Transverse colon (tissue), 4 donors: ENCODE data around the gene ACBD6. TPM values are rescaled to one million over a fixed set of nuclear protein-coding genes. Genes with fewer than 3 reads are reported as not detected.
A peak's percentile ranks its signal among the peaks of the same experiment; 100 is the strongest.
"Not testable (repeated sequence)": the region's sequence is repeated elsewhere in the genome, so short reads cannot be mapped to it uniquely, and the experiment has no call there.

Source experiments
- DNase-seq: peaks from one replicate; pipeline ENCODE4 v3.0.0-alpha.2; 2019
- H3K27ac ChIP-seq, 4 donors: fragments of 200-600 bp; sonication (generic); 2 replicates each; pipeline ENCODE4 v1.5.1; 2016 to 2018; ENCODE audit warnings: inconsistent platforms in 4 of 4
- H3K27me3 ChIP-seq: fragments of 200-600 bp; sonication (generic); 2 replicates; pipeline ENCODE4 v1.5.1; 2017; ENCODE audit warnings: inconsistent platforms
- H3K36me3 ChIP-seq, 4 donors: fragments of 200-600 bp; sonication (generic); 2 replicates each; pipeline ENCODE4 v1.5.1; 2017 to 2019; ENCODE audit warnings: inconsistent platforms in 4 of 4
- H3K4me1 ChIP-seq, 4 donors: fragments of 200-600 bp; sonication (generic); 2 replicates each; pipeline ENCODE4 v1.5.1; 2017 to 2020; ENCODE audit warnings: inconsistent platforms in 4 of 4
- H3K4me3 ChIP-seq, 4 donors: fragments of 200-600 bp; sonication (generic); 1 replicate in 1 of 4; 2 replicates in 3 of 4; pipeline versions ENCODE4 v1.5.1 to v1.6.1; 2017 to 2019; ENCODE audit warnings: inconsistent platforms in 4 of 4
- H3K9me3 ChIP-seq, 2 donors: fragments of 200-600 bp; sonication (generic); 2 replicates each; pipeline ENCODE4 v1.5.1; 2017 to 2019; ENCODE audit warnings: inconsistent platforms in 2 of 2
- CTCF ChIP-seq, 5 experiments: fragments of 200-600 bp in 3 of 5; fragments of 450-650 bp in 2 of 5; sonication (generic) in 3 of 5; IDR thresholded peaks; 1 replicate in 2 of 5; 2 replicates in 3 of 5; pipeline ENCODE4 v1.5.1; 2016 to 2017; ENCODE audit warnings: antibody characterized with exemption in 5 of 5, inconsistent platforms in 3 of 5, mild to moderate bottlenecking in 2 of 5, moderate library complexity in 1 of 5
- EP300 ChIP-seq: sonication (generic); formaldehyde crosslinking; IDR thresholded peaks from one replicate; pipeline ENCODE4 v1.6.1; 2017; ENCODE audit warnings: antibody characterized with exemption, low read depth
- POLR2A ChIP-seq: fragments of 450-650 bp; IDR thresholded peaks from one replicate; pipeline ENCODE4 v1.6.1; 2016; ENCODE audit warnings: antibody characterized with exemption, mild to moderate bottlenecking, moderate library complexity
- POLR2AphosphoS5 ChIP-seq, 3 donors: sonication (generic); formaldehyde crosslinking; IDR thresholded peaks; one replicate each; pipeline ENCODE4 v1.6.1; 2016; ENCODE audit warnings: antibody characterized with exemption in 3 of 3
- WGBS, 2 donors: methylation state at CpG; one replicate each; pipeline ENCODE4 v1.1.5; 2018; ENCODE audit warnings: low coverage in 1 of 2; 5-methylcytosine and 5-hydroxymethylcytosine counted together
- in situ Hi-C, 4 donors: fragments of 200-750 bp; cut with MboI; loops; one replicate each; pipeline versions ENCODE4 v1.15.0 to v1.15.1; 2017; ENCODE audit warnings: low sequenced_read_pairs in 3 of 4, low pct_ligation_motif_present in 1 of 4, low pct_unique_long_range_greater_than_20kb in 1 of 4
- intact Hi-C: fragments of 100-400 bp; cut with DNase I; formaldehyde crosslinking; loops from one replicate; pipeline ENCODE4 v1.15.1; 2023; ENCODE audit warnings: low total_unique reads
- total RNA-seq, 4 donors: library from RNA; depleted of rRNA; stranded (reverse); fragments of >200 nt; gene quantifications; one replicate each; pipeline ENCODE4 v1.1.0, GENCODE V29; 2016

The ACBD6 gene
- total RNA-seq, 4 donors from 2014 or later: 9.7 to 48.4 (median 38.6) TPM

- DNase-seq: no peak
- Histone ChIP-seq H3K27me3 (no peaks in the 10 kb centered on the region), H3K4me1 (peaks cover 0 to 9% (median 2%) of the 10 kb centered on the region in 4 donors), H3K9me3 (no peaks in the 10 kb centered on the region), H3K4me3 (no peak overlapping the region), H3K27ac (no peak overlapping the region), H3K36me3 (peaks cover 0 to 6% (median 0%) of the 10 kb centered on the region in 4 donors)
- no peak for TF ChIP-seq POLR2AphosphoS5 (IDR thresholded peaks at IDR 0.05)
- peak; percentile 62 to 82 (median 65) for TF ChIP-seq CTCF (IDR thresholded peaks at IDR 0.05)
- no peak for TF ChIP-seq POLR2A
- no peak for TF ChIP-seq EP300
- in situ Hi-C loops (loop anchor here in 3 of 4 donors (10.0 to 25.0 kb wide), 2 partner anchors 220 to 238 kb away; no protein-coding TSS in a partner anchor), intact Hi-C loops (no loop called here)
- WGBS, 2 donors: 24 to 28% methylated on average over 9 to 10 of the region's 10 CpGs
Observed at GRCh38 chr1:180482425-180483275, 19.7 kb downstream of the ACBD6 start.

- intact Hi-C loops: loop anchor here (10.0 kb wide), 1 partner anchor 215 kb away; no protein-coding TSS in a partner anchor
Observed at GRCh38 chr1:180470031-180470430, 32.3 kb downstream of the ACBD6 start.

GRCh38 chr1:180468311-180468710 is 34.1 kb downstream of the ACBD6 start:
- DNase-seq: no peak
- intact Hi-C loops (no loop called here), in situ Hi-C loops (no loop called here)
- TF ChIP-seq POLR2A (no peak), EP300 (no peak), POLR2AphosphoS5 (IDR thresholded peaks at IDR 0.05) (no peak), CTCF (IDR thresholded peaks at IDR 0.05) (no peak)
- Histone ChIP-seq H3K27me3 (no peaks in the 10 kb centered on the region), H3K4me1 (no peaks in the 10 kb centered on the region), H3K36me3 (peaks cover 0 to 7% (median 0%) of the 10 kb centered on the region in 4 donors), H3K4me3 (no peak overlapping the region), H3K27ac (no peak overlapping the region), H3K9me3 (peaks cover 7 to 12% of the 10 kb centered on the region in 2 donors)
- 93 to 97% methylated on average over 2 to 5 of the region's 5 CpGs for WGBS, 2 donors

More at GRCh38 chr1:180470031-180470430, 32.3 kb downstream of the ACBD6 start:
- TF ChIP-seq POLR2A: no peak
- no peak for TF ChIP-seq POLR2AphosphoS5 (IDR thresholded peaks at IDR 0.05)
- no peak for TF ChIP-seq EP300
- no peak for TF ChIP-seq CTCF (IDR thresholded peaks at IDR 0.05)
- H3K27ac ChIP-seq: no peak overlapping the region
- peaks cover 0 to 3% (median 0%) of the 10 kb centered on the region in 4 donors for H3K36me3 ChIP-seq
- peaks cover 0 to 2% of the 10 kb centered on the region in 2 donors for H3K9me3 ChIP-seq
- no peaks in the 10 kb centered on the region for H3K4me1 ChIP-seq
- WGBS, 2 donors: 83 to 97% methylated on average over 1 of the region's 1 CpG
- in situ Hi-C loops: no loop called here
- no peak overlapping the region for H3K4me3 ChIP-seq
- H3K27me3 ChIP-seq: no peaks in the 10 kb centered on the region
- DNase-seq: no peak

- DNase-seq: no peak
- Histone ChIP-seq H3K4me3 (no peak overlapping the region), H3K27me3 (no peaks in the 10 kb centered on the region), H3K27ac (no peak overlapping the region), H3K36me3 (peaks cover 0 to 11% (median 0%) of the 10 kb centered on the region in 4 donors), H3K4me1 (no peaks in the 10 kb centered on the region), H3K9me3 (peaks cover 19 to 29% of the 10 kb centered on the region in 2 donors)
- WGBS, 2 donors: 80% methylated on average over 3 of the region's 3 CpGs; no CpG with 5 or more reads in 1 of the 2 donors
- intact Hi-C loops: no loop called here
- in situ Hi-C loops: no loop called here
- TF ChIP-seq CTCF (IDR thresholded peaks at IDR 0.05) (no peak), POLR2A (no peak), POLR2AphosphoS5 (IDR thresholded peaks at IDR 0.05) (no peak)
Observed at GRCh38 chr1:180462102-180462501, 40.3 kb downstream of the ACBD6 start.

GRCh38 chr1:180461682-180462081 is 40.7 kb downstream of the ACBD6 start:
- intact Hi-C loops, in situ Hi-C loops, H3K4me3 ChIP-seq, H3K27ac ChIP-seq, H3K27me3 ChIP-seq, H3K4me1 ChIP-seq, DNase-seq: not testable (repeated sequence)
- Histone ChIP-seq H3K9me3 (peaks cover 19 to 29% of the 10 kb centered on the region in 2 donors), H3K36me3 (peaks cover 0 to 11% (median 0%) of the 10 kb centered on the region in 4 donors)
- 97 to 100% methylated on average over 3 to 4 of the region's 4 CpGs for WGBS, 2 donors
